Hepatocyte (in vitro differentiated cells): ENCODE measurements around the gene FLOT1. TPM values are rescaled to one million over a fixed set of nuclear protein-coding genes. Genes with fewer than 3 reads are reported as not detected.

Source experiments
- DNase-seq: peaks from one replicate; pipeline ENCODE4 v3.0.0-alpha.2; 2016; ENCODE audit warnings: low spot score
- H2AFZ ChIP-seq: fragments of 200-600 bp; sonication (generic); 2 replicates; pipeline ENCODE4 v1.6.0; 2016; ENCODE audit warnings: antibody characterized with exemption, mild to moderate bottlenecking
- H3K27ac ChIP-seq: fragments of 200-600 bp; sonication (generic); 2 replicates; pipeline ENCODE4 v1.5.1; 2016; ENCODE audit warnings: mild to moderate bottlenecking
- H3K27me3 ChIP-seq: fragments of 200-600 bp; sonication (generic); 2 replicates; pipeline ENCODE4 v1.6.1; 2016
- H3K36me3 ChIP-seq: fragments of 200-600 bp; sonication (generic); replicated peaks from 2 replicates; pipeline ENCODE4 v1.5.1; 2016; ENCODE audit warnings: low read depth; ENCODE audit not compliant: insufficient read depth
- H3K4me1 ChIP-seq: fragments of 200-600 bp; sonication (generic); 2 replicates; pipeline ENCODE4 v1.5.1; 2016; ENCODE audit warnings: mild to moderate bottlenecking, moderate library complexity; ENCODE audit not compliant: insufficient read depth
- H3K4me2 ChIP-seq: fragments of 200-600 bp; sonication (generic); 2 replicates; pipeline ENCODE4 v1.6.0; 2016
- H3K4me3 ChIP-seq: fragments of 200-600 bp; sonication (generic); 2 replicates; pipeline ENCODE4 v1.5.1; 2016; ENCODE audit warnings: mild to moderate bottlenecking
- H3K79me2 ChIP-seq: fragments of 200-600 bp; sonication (generic); 2 replicates; pipeline ENCODE4 v1.6.0; 2017; ENCODE audit warnings: mild to moderate bottlenecking
- H3K9me2 ChIP-seq: fragments of 200-600 bp; sonication (generic); replicated peaks from 2 replicates; pipeline ENCODE4 v1.6.0; 2017; ENCODE audit warnings: mild to moderate bottlenecking; ENCODE audit not compliant: insufficient read depth
- H3K9me3 ChIP-seq: fragments of 200-600 bp; sonication (generic); 2 replicates; pipeline ENCODE4 v1.5.1; 2016; ENCODE audit warnings: low read depth, mild to moderate bottlenecking
- H4K20me1 ChIP-seq: fragments of 200-600 bp; sonication (generic); 2 replicates; pipeline ENCODE4 v1.6.0; 2016; ENCODE audit warnings: mild to moderate bottlenecking; ENCODE audit not compliant: insufficient read depth, poor library complexity, severe bottlenecking
- CTCF ChIP-seq: fragments of 200-600 bp; sonication (generic); IDR thresholded peaks from 2 replicates; pipeline ENCODE4 v1.5.1; 2016; ENCODE audit warnings: antibody characterized with exemption, mild to moderate bottlenecking; ENCODE audit not compliant: poor library complexity
- EZH2 ChIP-seq: fragments of 200-600 bp; sonication (generic); IDR thresholded peaks from 2 replicates; pipeline ENCODE4 v1.6.1; 2016; ENCODE audit warnings: antibody characterized with exemption, mild to moderate bottlenecking, borderline replicate concordance
- EZH2phosphoT487 ChIP-seq: fragments of 200-600 bp; sonication (generic); IDR thresholded peaks from one replicate; pipeline ENCODE4 v1.6.1; 2018; ENCODE audit warnings: antibody characterized with exemption, mild to moderate bottlenecking, low read depth, moderate library complexity; ENCODE audit not compliant: unreplicated experiment, severe bottlenecking
- WGBS: methylation state at CpG from one replicate; pipeline ENCODE4 v1.1.6; 2016; ENCODE audit warnings: low lambda C conversion rate; ENCODE audit errors: missing lambda C conversion rate; 5-methylcytosine and 5-hydroxymethylcytosine counted together
- polyA plus RNA-seq: library from polyadenylated mRNA; unstranded; fragments of >200 nt; fragmentation: Nextera tagmentation; extraction: Ambion mirVana; gene quantifications from 2 replicates; pipeline ENCODE4 v1.2.1, GENCODE V29; 2016
- total RNA-seq: library from RNA; depleted of rRNA; stranded (reverse); fragments of >200 nt; gene quantifications from 2 replicates; pipeline ENCODE4 v1.2.3, GENCODE V29; 2014

Gene FLOT1
- total and polyA plus RNA-seq, 2 experiments from 2014 or later, result 93.5 to 144 TPM

GRCh38 chr6:30730601-30731435 lies 11.7 kb downstream of the FLOT1 start:
- no peak overlapping the region for H3K4me3 ChIP-seq
- H3K27me3 ChIP-seq, result no peaks in the 10 kb centered on the region
- H3K9me3 ChIP-seq, result no peaks in the 10 kb centered on the region
- DNase-seq, result peak; percentile 90
- H4K20me1 ChIP-seq, result peaks cover 4% of the 10 kb centered on the region
- no peak overlapping the region for H3K4me2 ChIP-seq
- no peak overlapping the region for H3K27ac ChIP-seq
- H3K79me2 ChIP-seq, result peaks cover 26% of the 10 kb centered on the region
- H3K9me2 ChIP-seq, result no peaks in the 10 kb centered on the region
- H2AFZ ChIP-seq, result no peak overlapping the region
- H3K36me3 ChIP-seq, result no peaks in the 10 kb centered on the region
- TF ChIP-seq CTCF (peak; percentile 63), EZH2phosphoT487 (no peak), EZH2 (no peak)
- H3K4me1 ChIP-seq, result no peaks in the 10 kb centered on the region
- 65% methylated on average over 30 of the region's 30 CpGs for WGBS

GRCh38 chr6:30727920-30728553 lies 14.4 kb downstream of the FLOT1 start:
- Histone ChIP-seq H3K4me3 (no peak overlapping the region), H3K36me3 (no peaks in the 10 kb centered on the region), H3K9me2 (no peaks in the 10 kb centered on the region), H3K27me3 (no peaks in the 10 kb centered on the region), H3K79me2 (peaks cover 42% of the 10 kb centered on the region), H2AFZ (no peak overlapping the region), H4K20me1 (peaks cover 30% of the 10 kb centered on the region), H3K4me1 (peaks cover 1% of the 10 kb centered on the region), H3K27ac (peak overlapping the region; percentile 38), H3K9me3 (no peaks in the 10 kb centered on the region), H3K4me2 (no peak overlapping the region)
- 64% methylated on average over 7 of the region's 7 CpGs for WGBS
- TF ChIP-seq CTCF (peak; percentile 35), EZH2 (no peak)
- DNase-seq, result peak; percentile 59

GRCh38 chr6:30726506-30727413 lies 15.7 kb downstream of the FLOT1 start:
- Histone ChIP-seq H4K20me1 (peaks cover 42% of the 10 kb centered on the region), H3K9me2 (no peaks in the 10 kb centered on the region), H3K27ac (peak overlapping the region; percentile 10), H3K4me2 (no peak overlapping the region), H2AFZ (no peak overlapping the region), H3K79me2 (peaks cover 54% of the 10 kb centered on the region), H3K27me3 (no peaks in the 10 kb centered on the region), H3K4me1 (peaks cover 5% of the 10 kb centered on the region), H3K36me3 (no peaks in the 10 kb centered on the region), H3K4me3 (no peak overlapping the region), H3K9me3 (no peaks in the 10 kb centered on the region)
- 88% methylated on average over 11 of the region's 11 CpGs for WGBS
- TF ChIP-seq EZH2 (no peak), CTCF (no peak), EZH2phosphoT487 (no peak)
- no peak for DNase-seq
